ENCODE measurements around the gene TEDC2.
"Not testable (repeated sequence)": the region's sequence is repeated elsewhere in the genome, so short reads cannot be mapped to it uniquely, and the experiment has no call there.

Gene TEDC2

GRCh38 chr16:2459647-2460390 lies at the start of gene TEDC2:
Gene TEDC2, plus strand, starts transcription at chr16:2460109. Its CDS starts 36 bp downstream, at chr16:2460145.
- DNase-seq (ENCODE audit: low spot score), result peak; percentile 96

GRCh38 chr16:2415085-2415484 lies 44.8 kb upstream of the TEDC2 start:
- DNase-seq (ENCODE audit: low spot score), result no peak

- DNase-seq (ENCODE audit: low spot score), result no peak
Observed at GRCh38 chr16:2420035-2420434, 39.9 kb upstream of the TEDC2 start.

DNA sequence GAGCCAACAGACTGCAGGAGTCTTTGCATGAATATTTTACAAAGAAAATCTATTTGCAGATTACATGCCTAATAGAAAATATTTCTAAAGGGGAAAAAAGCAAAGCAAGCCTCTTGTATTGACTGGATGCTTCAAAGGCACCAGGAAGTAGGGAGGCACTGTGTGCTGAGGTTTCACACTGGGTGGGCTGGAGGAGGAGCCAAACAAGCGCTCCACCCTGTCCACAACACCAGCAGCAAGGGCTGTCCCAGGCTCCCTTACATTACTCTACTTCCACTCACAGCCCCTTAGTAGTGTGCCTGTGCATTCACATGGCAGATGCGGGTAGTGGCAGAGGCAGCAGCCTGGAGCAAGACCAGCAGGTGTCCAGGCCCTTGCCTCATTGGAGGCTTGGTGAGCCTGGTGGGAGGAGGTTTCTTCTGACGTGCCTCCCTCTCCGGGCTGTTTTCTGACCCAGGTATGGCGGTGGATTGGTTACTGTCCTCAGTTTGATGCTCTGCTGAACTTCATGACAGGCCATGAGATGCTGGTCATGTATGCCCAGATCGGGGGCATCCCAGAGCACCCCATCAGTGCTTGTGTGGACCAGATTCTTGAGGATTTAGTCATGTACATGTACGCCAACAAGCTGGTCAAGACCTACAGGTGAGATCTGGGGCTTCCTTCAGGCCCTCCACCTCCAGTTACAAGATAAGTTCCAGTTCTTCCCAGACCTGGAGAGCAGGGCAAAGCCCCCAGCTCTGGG lies 37.6 kb upstream of the TEDC2 start:
- DNase-seq (ENCODE audit: low spot score), result no peak

GRCh38 chr16:2424061-2425007 lies 35.6 kb upstream of the TEDC2 start:
- peak; percentile 5 for DNase-seq (ENCODE audit: low spot score)

- DNase-seq (ENCODE audit: low spot score), result no peak
Observed at GRCh38 chr16:2425008-2425518, 34.8 kb upstream of the TEDC2 start.

DNA sequence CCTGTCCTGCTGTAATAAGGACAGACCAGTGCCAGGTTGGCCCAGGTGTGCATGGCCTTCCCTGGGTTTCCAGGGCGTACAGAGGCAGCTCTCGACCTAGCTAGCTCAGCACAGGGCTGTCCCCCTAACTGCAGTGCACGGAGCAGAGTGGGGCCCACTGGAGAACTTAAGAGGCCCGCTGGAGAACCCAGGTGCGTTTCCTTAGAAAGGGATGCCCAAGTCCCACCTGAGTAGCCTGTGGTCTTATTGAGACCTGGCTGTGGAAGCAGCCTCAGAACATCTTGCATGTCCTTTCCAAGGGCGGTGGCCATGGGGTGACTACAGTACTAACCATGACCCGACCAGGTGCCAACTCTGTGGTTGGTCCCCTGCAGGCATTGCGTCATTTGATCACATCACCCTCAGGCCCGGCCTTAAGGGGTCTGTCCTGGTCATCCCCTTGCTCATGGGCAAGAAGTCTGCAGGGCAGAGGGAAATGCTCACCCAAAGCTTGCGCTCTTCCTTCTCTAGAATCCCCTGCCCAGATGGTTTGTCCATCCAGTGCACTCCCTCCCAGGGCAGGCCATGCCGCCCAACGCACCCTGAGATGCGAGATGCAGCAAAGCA lies 34.0 kb upstream of the TEDC2 start:
- DNase-seq (ENCODE audit: low spot score), result peak; percentile 5

- no peak for DNase-seq (ENCODE audit: low spot score)
Observed at GRCh38 chr16:2426941-2427361, 33.0 kb upstream of the TEDC2 start.

DNA sequence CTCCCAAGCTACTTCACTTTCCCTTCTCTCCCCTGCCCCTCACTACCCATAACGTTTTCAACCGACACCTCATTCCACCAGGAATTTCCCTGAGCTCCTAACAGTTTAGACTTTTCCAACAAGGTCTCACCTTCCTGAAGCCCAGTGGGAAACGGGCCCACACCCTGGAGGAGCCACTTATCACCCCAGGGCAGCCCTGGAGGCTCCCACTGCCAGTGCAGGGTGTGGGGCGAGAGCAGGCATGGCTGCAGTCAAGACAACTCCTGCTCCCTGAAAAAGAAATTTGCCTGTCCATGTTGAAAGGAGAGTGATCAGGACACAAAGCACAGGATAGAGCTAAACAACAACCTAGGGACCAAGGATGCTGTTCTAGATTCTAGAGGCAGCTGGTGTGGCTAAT lies 32.4 kb upstream of the TEDC2 start:
- DNase-seq (ENCODE audit: low spot score), result peak; percentile 8

GRCh38 chr16:2428051-2428783 lies 31.7 kb upstream of the TEDC2 start:
- DNase-seq (ENCODE audit: low spot score), result no peak

- DNase-seq (ENCODE audit: low spot score), result no peak
Observed at GRCh38 chr16:2428784-2429033, 31.2 kb upstream of the TEDC2 start.

DNA sequence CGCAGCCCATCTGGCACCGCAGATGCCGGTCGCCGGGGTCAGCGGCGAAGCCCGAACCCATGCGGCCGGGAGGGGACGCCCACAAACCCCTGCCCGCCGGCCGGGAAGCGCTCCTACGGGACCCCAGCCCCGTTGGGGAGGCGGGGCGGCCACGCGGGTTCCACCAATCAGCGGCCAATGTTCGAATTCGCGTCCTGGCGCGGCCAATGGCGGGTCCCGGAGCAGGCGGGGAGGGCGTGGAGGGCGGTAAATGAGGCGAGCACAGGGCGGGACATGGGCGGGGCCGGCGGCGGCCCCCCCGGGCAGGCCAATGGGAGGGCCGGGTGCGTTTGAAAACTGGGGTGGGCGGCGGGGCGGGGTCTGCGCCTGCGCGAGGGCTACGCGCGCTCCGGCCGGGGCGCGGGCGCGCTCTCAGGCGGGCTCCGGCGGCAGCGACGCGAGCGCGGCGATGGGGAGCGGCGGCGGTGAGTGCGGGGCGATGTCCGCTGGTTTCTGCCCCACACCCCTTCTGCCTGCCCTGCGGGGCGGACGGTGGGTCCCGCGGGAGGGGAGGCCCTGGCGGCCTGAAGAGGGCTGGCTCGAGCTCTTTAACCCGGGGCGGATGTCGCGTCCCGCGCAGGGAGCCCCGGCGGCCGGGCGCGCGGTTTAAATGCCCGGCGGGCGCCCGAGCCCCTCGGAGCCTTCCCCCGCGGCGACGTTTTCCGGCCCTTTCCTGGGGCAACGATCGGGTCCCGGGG lies 30.7 kb upstream of the TEDC2 start, which contains the start of gene CCNF:
TSS of gene CCNF (plus strand) at position 414 of the 737 bp plus-strand sequence. CDS start at position 449, 35 bp downstream.
- DNase-seq (ENCODE audit: low spot score), result peak; percentile 100

DNA sequence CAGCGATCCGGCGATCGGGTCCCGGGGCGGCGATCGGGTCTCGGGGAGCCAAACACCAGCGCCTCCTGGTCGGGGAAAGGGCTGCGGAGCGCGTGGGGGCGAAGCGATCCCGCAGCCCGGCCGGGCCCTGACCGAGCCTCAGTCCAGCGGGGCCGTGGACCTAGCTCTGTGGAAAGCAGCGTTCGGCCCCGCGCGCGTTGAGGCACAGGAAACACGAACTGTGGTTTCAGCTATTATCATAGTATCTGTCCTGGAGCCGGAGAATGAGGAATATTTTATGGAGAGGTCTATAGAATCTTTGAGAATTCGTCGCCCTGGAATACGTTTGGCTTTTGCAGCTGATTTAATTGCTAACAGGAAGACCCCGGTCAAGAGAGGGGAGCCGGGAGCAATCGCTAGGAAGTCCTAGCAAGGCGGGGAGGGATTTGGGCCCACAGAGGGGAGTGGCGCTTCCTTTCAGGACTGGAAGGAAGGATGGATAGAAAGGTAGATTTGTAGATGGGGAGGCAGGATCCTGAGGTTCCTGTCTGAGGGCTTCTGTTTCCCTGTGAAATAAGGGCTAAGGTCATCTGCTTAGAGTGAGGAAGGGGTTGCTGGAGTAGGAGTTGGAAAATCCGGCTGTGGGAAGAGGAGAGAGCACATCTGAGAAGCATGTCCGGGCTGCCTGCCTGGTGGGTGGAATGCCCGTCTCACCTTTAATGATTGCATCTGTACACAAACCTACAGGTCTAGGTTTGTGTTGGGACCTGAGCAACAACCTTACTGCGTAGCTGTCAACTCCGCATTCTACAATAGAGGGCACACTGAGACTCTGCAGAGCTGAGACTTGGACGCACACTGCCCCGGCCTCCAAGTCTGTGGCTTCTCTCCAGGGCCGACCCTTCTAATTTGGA lies 29.9 kb upstream of the TEDC2 start:
- peak; percentile 38 for DNase-seq (ENCODE audit: low spot score)

DNA sequence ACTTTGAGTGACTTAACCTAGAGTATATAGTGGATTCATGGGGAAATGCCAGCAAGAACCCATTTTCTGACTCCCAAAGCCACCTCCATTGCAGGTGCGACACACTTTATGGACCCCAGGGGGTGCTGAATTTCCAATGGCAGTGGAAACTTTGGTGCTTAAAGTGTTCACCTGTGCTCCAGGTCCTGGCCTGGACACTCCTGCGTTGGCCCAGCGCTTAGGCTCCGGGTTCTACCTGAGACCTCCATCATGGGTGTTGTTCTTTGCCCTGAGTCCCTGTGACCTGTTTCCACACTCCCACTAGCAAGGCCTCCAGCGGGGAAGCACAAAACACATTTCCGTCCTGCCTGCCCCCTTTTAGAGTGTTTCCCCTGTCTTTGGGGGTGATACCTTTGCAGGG lies 27.6 kb upstream of the TEDC2 start:
- no peak for DNase-seq (ENCODE audit: low spot score)

DNA sequence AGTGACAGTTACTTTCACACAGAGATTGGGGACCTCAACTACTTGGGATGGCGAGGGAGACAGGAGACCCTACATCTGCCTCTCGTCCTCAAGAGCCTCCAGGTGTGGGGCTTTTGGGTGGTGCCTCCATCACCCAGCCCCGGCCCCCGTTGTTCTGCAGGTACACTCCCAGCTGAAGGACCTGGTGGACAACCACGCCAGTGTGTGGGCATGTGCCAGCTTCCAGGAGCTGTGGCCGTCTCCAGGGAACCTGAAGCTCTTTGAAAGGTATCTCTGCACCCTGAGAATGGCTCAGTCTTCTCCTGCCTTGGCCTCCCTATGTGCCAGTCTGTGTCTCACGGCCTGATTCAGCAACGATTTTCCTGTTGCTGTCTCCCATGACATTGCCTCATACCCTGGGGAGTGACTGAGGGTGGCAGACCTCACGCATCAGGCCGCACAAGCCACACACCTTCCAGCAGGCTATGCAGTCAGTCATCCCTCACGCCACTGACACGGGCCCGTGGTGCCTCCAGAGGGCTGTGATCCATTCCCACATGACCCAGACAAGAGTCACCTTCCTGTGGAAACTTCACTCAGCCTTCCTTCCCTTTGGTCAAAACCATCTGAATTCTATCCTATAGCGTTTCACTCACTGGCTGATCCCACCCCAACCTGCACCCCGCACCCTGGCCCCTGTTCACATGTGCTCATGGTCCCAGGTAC lies 27.0 kb upstream of the TEDC2 start:
- DNase-seq (ENCODE audit: low spot score), result no peak

DNA sequence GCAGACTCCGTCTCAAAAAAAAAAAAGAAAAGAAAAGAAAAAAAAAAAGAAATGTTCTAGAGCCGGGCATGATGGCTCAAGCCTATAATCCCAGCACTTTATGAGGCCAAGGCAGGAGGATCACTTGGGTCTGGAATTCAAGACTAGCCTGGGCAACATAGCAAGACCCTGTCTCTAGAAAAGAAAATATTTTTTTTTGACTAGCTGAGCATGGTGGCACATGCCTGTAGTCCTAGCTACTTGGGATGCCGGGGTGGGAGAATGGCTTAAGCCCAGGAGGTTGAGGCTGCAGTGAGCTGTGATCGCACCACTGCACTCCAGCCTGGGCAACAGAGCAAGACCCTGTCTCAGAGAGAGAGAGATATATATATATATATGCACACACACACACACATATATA lies 24.7 kb upstream of the TEDC2 start:
- DNase-seq (ENCODE audit: low spot score), result not testable (repeated sequence)

DNA sequence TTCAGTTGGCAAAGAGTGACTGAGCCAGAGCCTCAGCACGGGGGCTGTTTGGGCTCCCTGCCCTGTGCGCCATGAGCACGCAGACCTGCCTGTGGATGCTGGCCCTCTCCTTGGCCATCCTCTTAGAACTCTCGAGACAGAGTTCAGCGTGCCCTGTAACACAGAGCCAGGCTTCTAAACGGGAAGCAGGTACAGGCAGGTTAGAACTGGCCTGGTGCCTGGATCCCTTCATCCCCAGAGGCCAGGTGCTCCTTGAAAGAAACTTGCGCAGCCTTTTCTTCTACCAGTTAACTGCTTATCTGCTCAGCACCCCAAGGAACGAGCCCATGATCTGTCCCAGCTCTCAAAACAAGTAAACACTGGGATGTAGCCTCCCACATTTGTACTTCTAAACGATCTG lies 23.8 kb upstream of the TEDC2 start:
- no peak for DNase-seq (ENCODE audit: low spot score)

DNA sequence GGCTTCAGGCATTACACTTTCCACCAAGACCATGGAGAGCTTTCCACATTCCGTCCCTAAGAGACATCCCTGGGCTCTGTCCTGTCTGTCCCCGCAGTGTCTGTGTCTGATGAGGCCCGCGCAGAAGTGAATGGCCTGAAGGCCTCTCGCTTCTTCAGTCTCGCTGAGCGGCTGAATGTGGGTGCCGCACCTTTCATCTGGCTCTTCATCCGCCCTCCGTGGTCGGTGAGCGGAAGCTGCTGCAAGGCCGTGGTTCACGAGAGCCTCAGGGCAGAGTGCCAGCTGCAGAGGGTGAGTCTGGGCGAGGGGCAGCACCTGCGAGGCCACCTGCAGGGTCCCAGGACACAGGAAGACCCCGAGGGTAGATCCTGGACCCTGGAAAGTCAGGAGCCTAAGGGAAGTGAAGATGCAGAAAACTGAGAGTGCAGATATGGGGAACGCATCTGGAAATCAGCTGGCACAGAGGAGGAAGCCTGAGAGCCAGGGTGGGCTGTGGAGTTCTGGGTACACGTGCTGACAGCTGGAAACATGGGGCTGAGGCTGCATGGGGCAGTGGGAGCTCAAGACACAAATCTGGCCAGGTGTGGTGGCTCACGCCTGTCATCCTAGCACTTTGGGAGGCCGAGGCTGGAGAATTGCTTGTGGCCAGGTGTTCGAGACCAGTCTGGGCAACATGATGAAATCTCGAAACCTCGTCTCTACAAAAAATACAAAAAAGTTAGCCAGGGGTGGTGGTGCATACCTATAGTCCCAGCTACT lies 22.7 kb upstream of the TEDC2 start:
- no peak for DNase-seq (ENCODE audit: low spot score)
